Limb (tissue), 2 donors: ENCODE results near the gene EHMT1.

ENCODE experiments used
- DNase-seq, 2 donors: peaks; one replicate each; pipeline ENCODE4 v3.0.0-alpha.2; 2016; ENCODE audit errors: extremely low spot score in 2 of 2

EHMT1 gene

DNA sequence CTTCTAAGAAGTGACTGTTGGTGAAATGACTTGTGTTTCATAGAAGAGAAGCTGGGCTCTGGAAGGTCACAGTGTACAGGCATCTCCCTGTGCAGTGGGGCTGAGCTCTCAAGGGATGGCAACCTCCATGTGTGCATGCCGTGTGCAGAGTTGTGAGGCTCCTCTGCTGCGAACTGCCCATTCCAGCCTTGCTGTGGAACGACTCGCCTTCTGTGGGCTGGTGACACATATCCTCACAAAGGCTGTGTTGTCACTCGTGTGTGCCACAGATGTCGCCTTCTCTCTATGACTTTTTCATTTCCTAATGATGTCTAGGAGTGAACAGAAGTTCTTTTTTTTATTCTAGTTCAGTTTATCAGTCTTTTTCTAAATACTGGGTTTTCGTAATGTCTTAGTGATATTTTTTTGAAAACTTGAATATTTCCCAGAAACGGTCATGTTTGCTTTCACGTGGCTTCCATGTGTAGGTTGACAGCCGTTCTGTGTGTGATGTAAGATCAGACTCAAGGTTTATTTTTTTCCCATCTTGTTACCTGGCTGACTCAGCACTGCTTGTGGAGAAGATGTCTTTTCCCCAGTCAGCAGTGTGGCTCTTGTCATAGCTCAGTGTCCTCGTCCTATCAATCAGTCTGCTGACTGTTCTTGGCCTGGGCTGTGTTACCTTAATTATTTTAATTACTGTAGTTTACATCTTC, 201.5 kb downstream of the EHMT1 start:
- no peak for DNase-seq

DNA sequence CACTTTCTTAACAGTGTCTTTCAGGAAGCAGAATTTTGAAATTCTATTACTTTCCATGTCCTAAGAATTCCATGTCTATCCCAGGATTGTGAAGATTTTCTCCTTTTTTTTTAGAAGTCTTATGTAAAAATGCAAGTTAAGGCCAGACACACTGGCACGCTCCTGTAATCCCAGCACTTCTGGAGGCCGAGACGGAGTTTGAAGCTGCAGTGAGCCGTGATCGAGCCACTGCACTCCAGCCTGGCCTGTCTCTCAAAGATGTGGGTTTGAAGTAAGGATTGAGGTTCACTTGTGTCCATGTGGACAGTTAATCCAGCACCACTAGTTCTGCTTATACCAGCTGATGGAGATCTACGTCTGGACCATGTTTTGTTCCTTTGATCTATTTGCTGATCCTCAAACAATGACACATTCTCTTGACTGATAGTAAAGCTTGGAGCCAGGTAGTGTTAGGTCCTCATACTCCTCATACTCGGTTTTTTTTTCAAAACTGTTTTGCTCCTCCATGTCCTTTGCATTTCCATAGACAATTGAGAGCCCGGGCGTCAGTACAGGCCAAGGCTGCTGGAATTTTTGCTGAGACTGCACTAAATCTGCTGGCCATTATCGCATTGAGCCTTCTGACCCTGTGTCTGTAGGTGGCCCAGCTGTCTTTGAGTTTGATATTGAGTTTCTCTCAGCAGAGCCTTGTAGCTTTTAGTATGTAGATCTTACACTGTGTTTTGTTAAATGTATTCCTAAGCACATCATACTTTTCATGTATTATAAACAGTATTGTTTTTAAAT, 205.4 kb downstream of the EHMT1 start:
- no peak for DNase-seq

DNA sequence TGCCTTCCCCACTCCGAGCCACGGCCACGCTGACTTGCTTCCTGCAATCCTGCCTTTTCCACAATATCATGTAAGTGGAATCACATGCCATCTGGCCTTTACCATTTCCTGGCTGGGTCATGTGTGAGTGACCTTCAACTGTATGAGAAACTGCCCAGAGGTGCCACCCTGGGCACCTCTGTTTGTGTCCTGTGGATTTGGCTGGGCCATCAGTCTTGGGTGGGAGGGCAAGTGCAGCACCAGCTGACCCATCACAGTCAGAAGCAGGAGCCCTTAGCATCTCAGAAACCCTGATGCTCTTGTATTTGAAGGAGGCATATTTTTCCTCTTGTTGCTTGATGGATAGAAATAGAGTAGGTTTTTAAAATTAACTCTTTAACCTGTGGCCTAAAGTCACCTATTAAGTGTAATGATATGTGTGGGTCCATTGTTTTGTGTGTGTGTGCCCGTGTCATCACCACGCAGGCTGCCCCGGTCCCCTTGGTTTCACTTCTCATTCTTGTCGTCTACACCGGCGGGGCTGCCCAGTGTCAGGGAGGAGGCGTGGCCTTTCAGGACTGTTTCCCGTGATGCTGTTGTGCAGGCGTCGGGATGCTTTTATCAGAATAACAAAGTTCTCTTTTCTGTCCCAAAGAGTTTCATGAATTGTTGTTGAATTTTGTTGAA, 206.7 kb downstream of the EHMT1 start:
- DNase-seq = no peak

DNA sequence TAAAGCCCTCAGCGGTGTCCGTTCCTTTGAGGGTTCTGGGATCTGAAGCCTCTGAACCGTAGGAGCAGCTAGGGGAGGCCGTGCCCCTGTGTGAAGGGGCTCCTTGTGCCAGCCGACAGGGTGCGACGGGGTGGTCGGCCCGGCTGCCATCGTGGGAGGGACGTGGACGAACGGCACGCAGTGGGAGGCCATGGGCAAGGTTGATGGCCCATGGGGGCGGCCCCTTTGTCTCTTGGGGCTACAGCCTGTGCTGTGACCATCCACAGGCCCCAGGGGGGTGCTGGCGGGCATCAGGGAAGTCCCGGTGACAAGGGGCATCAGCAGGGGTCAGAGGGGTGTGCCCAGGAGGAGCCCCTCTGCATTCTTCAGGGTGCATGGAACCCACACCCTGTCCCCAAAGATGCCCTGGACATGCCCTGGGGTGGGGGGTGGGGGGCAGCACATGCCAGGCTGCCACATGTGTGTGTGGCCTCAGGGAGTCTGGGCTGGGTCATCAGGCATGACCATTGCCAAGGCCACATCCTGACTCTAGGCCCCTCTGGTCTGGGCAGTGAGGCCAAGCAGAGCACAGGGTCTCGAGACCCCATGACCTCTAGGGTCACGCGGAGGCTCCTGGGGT, 209.2 kb downstream of the EHMT1 start:
- peak in 1 of 2 donors; percentile 21 for DNase-seq

DNA sequence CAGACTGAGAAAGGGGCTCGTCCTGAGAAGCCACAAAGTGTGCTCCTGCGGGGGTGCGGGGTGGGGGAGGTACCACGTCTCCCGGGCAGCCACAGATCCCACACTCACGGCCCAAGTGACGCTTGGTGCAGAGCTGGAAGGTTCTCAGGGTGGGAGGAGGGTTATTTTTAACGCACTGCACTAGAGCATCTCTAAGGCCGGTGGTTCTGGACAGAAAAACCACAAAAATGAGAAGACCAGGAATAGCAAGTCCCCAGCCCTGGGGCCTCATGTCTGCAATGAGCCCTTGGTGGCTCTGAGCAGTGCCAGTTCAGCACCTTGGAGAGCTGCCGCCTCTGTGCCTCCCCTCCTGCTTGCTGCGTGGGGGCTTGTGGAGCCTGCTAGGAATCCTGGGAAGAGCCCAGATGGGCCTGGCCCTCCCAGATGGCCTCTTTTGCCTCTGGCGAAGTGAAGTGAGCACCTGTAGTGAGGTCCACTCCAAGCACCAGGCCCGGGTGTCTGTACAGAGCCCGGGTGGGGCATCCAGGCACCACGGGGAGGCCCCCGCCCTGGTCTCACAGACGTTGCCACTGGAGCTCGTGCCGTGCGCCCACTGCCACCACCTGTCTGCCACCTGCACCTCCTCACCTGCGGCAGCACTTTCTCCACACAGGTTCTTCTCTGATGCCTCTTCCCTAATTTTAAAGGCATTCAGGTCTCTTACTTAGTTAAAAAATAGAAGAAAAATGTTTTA, 209.9 kb downstream of the EHMT1 start:
- DNase-seq = peak; percentile 15 to 54

DNA sequence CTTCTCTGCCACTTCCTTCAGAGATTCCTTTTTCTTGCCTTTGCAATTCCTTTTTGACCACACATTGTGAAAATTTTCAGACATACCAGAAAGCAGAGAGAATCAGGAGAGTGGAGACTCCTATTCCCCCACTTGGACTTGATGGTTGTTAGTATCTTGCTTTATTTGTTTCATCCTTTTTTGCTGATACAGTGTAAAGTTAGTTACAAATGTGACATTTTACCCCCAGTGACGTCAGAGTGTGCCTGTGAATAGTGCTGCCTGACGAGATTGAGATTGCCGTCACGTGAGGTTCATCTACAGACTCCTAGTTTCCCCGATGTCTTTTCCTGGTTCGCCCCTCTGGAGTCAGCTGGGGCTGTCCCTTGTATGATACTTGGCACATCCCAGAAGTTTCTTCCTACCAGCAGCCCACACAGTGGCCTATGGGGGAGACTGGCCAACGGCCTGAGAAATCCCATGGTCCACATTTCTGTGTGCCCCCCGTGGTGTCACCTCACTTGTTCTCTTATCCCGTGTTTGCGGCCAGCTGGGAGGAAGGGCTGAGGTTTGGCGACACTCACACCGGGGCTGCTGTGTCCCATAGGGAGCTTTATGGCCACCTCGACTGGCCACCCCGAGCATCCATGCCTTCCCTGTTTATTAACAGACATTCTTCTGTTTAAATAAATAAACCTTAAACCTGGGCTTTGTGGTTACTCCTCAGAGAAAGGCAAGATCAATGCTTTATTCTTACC, 210.6 kb downstream of the EHMT1 start:
- no peak for DNase-seq

DNA sequence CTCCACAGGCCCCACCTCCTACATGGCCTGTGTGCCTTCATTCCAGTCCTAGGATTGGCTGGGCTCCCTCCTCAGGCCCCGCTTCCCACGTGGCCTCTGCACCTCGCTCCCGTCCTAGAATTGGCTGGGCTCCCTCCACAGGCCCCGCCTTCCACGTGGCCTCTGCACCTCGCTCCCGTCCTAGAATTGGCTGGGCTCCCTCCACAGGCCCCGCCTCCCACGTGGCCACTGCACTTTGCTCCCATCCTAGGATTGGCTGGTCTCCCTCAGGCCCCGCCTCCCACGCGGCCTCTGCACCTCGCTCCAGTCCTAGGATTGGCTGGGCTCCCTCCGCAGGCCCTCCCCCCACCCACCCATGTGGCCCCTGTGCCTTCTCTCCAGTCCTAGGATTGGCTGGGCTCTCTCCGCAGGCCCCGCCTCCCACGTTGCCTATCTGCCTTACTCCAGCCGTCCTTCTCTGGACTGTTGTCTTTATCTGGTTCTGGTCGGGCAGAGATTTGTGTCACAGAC, 213.4 kb downstream of the EHMT1 start:
- DNase-seq = no peak

DNA sequence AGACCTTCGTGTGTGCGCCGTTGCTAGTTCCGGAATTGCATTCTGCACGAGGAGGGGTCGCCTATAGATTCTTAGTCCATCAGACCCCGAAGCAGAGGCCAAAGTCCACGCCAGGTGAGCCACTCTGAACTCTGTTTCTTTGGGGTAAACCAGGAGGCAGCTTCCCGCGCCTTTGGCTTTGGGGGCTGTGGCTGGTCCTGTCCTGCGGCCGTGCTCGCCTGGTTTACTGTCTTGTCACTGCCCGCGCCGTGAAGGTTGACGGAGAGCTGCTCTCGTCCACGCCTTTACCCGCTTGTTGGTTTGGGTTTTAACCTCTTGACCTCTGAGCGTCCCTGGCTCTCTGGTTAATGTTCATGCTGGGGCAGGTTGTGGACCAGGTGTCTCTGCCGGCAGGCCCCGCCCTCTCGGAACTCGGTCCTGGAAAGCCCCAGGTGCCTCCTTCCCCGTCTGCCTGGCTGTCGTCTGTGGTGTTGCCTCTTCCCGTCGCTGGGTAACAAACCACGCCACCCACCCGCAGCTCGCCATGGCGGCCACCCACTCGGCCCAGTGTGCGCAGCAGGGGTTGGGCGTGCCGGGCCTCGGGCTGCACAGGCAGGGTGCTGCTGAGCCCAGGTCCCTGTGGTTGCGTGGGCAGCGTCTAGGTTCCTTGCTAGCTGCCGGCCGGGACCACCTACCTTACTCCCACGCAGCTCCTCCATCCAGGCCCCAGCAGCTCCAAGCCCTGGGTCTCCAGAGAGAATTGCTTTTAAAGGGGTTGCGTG, 214.2 kb downstream of the EHMT1 start:
- no peak for DNase-seq

DNA sequence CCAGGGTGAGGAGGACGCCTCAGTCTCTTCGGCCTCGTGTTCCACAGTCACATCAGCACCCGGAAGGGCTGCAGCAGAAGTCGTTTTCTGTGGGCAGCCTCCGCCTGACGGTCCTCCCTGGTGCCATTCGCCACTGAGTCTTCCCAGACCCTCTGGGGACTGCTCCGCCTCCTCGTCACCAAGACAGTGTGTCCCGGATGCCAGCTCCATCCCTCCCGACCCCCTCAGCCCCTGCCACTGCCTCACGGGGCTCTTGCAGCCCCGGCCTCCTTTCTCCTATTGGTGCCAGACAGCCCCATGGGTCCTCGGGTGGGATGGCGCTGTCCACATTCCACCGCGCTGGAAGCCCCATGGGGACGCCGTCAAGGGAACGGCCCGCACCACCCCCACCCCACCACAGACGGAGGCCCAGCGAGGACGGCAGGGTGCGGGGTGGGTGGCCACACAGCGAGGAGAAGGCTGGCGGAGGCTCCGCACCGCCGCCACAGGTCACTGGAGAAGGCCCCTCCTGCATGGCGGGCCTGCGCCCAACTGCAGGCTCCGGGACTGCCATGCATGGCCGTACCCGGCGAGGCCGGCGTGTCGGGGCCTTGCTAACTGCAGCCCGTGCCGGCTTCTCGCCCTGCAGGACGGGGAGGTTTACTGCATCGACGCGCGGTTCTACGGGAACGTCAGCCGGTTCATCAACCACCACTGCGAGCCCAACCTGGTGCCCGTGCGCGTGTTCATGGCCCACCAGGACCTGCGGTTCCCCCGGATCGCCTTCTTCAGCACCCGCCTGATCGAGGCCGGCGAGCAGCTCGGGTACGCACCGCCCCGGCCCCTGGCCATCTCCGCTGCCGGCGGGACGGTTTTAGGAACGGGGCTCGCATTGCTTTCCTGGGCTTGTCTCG, 215.2 kb downstream of the EHMT1 start:
- DNase-seq = no peak

DNA sequence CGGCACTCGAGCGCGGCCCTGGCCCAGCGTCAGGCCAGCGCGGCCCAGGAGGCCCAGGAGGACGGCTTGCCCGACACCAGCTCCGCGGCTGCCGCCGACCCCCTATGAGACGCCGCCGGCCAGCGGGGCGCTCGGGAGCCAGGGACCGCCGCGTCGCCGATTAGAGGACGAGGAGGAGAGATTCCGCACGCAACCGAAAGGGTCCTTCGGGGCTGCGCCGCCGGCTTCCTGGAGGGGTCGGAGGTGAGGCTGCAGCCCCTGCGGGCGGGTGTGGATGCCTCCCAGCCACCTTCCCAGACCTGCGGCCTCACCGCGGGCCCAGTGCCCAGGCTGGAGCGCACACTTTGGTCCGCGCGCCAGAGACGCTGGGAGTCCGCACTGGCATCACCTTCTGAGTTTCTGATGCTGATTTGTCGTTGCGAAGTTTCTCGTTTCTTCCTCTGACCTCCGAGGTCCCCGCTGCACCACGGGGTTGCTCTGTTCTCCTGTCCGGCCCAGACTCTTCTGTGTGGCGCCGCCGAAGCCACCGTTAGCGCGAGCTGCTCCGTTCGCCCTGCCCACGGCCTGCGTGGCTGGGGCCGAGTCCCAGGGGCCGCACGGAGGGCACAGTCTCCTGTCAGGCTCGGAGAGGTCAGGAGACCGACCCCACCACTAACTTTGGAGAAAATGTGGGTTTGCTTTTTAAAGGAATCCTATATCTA, 216.2 kb downstream of the EHMT1 start:
- no peak for DNase-seq

DNA sequence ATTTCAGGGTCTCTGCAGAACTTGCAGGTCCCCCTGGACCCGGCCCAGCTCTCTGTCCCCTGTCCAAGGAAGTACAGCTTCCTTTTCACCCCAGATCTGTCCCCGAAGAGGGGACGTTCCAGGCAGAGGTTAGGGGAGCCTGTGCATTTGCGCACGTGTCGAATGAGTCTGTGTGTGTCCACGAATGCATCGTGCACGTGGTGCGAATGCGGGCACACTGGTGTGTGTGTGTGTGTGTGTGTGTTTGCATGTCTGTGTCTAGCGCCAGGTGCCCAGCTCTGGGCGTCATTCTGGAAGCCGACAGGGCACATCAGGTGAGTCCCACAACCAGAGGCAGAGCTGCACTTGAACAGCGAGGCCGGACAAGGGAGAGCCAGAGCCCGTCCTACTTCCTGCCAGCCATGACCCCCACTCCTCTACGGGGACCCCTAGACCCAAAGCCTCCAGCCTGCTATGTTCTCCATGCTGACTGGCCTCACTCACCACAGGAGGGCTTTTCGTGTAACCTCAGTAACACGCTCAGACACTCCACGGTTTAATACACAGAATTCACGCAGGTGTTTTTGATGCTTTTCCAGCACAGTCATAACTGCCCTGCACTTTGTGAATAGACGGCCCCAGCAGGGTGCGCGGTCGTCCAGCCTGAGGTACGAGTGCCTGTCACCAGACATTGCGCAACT, 217.5 kb downstream of the EHMT1 start:
- DNase-seq = no peak

DNA sequence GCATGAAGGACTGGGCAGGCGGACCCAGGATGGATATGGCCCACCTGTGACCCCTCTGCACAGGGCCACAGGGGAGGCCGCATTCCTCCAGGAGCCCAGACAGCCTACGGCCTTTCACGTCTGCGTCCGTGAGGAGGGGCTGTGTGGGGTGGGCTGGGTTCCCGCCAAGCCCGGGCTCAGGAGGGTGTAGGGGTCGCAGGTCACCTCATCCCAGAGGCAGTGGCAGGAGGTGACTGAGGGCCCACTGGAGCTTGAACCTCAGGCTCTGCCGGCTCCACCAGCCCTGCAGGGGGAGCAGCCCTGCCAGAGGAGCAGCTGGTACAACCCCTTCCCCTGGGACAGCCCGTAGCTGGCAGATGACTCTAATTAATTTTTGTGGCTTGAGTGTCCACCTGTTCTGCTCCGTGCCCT, 218.0 kb downstream of the EHMT1 start:
- no peak for DNase-seq

DNA sequence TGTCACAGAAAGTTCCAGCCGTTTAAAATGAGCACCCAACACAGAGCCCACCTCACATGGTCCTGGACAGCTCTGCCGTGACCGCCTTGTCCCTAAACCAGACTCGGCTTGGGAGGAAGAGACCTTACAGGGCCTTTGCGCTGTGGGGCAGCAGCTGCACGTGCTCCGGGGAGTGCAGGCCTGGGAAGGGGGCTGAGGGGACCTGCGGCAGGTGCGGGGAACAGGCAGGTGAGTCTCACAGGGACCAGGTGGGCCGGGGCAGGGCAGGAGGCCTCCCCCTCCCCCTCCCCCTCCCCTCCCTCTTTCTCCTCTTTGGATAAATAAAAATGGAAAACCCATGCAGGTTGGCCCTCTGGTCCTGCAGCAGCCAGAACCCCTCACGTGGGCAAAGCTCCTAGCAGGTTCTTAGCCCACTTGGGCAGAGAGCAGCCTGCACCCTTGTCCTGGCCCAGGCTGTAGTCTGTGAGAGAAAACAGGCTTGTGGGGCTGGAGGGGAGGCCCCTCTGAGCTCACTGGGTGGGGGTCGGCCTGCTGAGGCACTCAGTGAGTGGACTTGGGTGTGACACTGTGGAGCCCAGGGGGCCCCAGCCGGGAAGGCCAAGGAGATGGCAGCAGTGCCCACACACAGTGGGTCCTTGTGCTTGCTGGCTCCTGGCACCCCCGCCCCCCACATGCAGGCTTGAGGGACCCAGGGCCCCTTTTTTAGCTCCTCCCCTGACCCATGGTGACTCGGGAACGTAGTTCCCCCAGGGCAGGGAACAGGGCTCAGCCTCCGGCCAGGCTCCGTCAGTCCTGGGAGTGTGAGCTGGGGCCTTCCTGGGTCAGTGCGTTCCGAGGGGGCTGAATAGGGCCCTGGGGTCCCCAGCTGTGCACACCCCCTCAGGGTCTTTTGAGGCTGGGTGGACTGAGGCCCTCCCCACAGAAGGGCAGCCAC, 218.8 kb downstream of the EHMT1 start:
- no peak for DNase-seq

DNA sequence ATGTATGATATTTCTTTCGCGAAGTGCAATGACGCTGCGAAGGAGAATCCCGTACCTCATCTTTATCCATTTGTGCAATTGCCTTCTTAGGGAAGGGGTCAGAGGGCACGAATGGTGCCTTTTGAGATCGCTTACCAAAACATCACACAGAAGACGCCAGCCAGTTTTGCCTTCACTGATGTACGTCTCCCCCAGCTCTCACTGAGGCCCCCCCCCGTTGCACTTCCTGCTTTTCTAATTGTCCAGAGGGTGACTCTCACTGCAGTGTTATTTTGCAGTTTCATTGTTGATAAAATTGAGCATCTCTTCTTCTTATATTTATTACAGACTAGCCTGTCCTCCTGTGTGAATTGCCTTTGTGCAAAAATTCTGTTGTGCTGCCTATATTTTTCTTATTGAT, 219.8 kb downstream of the EHMT1 start:
- no peak for DNase-seq

DNA sequence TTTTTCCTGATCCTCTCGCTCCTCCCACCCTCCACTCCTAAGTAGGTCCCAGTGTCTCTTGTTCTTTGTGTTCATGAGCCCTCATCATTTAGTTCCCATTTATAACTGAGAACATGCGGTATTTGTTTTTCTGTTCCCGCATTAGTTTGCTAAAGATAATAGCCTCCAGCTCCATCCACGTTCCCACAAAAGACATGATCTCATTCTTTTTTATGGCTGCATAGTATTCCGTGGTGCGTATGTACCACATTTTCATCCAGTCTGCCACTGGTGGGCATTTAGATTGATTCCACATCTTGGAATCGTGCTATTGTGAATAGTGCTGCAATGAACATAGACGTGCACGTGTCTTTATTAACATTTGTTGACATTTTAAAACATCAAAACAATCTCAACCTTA, 224.6 kb downstream of the EHMT1 start:
- DNase-seq = no peak

DNA sequence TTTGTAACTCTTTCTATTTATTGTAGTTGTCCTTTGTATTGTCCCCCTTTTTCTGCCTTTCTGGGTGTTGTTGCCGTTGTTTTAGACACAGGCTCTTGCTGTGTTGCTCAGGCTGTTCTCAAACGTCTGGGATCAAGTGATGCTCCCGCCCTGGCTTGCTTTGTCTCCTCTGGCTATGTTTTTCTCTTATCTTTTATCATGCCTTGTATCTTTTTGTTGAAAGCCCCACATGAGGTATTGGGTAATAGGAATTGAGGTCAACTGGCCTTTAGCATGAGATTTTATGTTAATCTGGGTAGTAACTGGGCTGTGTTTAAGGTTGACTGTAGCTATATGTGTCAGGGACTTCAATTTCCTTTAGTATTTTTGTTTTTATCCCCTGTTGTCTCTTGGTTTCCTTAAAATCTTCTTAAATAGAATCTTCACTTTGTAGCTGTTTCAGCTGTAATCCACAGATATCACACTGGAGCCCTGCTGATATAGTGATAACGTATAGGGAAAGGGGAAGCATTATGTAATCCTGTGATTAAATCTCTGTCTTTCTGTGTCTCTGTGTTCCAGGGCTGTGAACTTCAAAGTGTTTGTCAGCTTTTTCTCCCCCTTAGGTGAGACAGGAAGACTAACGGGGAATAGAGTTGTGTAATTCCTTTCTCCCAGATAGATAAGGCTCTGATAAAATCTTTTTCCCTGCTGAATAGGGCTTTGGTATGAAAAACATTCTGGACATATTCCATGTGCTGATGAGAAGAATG, 232.9 kb downstream of the EHMT1 start:
- DNase-seq = no peak
